Measurements from ENCODE around the gene CTDSPL. TPM values are rescaled to one million over a fixed set of nuclear protein-coding genes. Genes with fewer than 3 reads are reported as not detected.

The CTDSPL gene
- total and polyA plus RNA-seq, 10 of the 15 experiments (the other 5 are each of a cell fraction or from before 2014, with no cell fraction given) = 0.05 to 0.51 (median 0.18) TPM; not detected in 6

- TF ChIP-seq USF1 (IDR thresholded peaks at IDR 0.05; ENCODE audit: borderline replicate concordance, extremely low read length, insufficient read depth, low read depth, low read length) = no peak
- TF ChIP-seq ASH2L (IDR thresholded peaks at IDR 0.05; ENCODE audit: borderline replicate concordance, low read depth) = no peak
- TF ChIP-seq, protein P1, sequence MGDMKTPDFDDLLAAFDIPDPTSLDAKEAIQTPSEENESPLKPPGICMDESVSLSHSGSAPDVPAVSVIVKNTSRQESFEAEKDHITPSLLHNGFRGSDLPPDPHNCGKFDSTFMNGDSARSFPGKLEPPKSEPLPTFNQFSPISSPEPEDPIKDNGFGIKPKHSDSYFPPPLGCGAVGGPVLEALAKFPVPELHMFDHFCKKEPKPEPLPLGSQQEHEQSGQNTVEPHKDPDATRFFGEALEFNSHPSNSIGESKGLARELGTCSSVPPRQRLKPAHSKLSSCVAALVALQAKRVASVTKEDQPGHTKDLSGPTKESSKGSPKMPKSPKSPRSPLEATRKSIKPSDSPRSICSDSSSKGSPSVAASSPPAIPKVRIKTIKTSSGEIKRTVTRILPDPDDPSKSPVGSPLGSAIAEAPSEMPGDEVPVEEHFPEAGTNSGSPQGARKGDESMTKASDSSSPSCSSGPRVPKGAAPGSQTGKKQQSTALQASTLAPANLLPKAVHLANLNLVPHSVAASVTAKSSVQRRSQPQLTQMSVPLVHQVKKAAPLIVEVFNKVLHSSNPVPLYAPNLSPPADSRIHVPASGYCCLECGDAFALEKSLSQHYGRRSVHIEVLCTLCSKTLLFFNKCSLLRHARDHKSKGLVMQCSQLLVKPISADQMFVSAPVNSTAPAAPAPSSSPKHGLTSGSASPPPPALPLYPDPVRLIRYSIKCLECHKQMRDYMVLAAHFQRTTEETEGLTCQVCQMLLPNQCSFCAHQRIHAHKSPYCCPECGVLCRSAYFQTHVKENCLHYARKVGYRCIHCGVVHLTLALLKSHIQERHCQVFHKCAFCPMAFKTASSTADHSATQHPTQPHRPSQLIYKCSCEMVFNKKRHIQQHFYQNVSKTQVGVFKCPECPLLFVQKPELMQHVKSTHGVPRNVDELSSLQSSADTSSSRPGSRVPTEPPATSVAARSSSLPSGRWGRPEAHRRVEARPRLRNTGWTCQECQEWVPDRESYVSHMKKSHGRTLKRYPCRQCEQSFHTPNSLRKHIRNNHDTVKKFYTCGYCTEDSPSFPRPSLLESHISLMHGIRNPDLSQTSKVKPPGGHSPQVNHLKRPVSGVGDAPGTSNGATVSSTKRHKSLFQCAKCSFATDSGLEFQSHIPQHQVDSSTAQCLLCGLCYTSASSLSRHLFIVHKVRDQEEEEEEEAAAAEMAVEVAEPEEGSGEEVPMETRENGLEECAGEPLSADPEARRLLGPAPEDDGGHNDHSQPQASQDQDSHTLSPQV (IDR thresholded peaks at IDR 0.05) = no peak
These were observed 46.2 kb downstream of the CTDSPL start (continued) for GRCh38 chr3:37907906-37908305.

- DNase-seq (ENCODE audit: low read depth, low spot score) (no peak), ATAC-seq (no peak), FAIRE-seq (peak; percentile 54)
- no peaks in the 10 kb centered on the region for H4K20me1 ChIP-seq (ENCODE audit: control insufficient read depth, insufficient read depth)
- H3K4me1 ChIP-seq (ENCODE audit: control insufficient read depth, insufficient read depth, low read length) = peaks cover 29% of the 10 kb centered on the region
- SMC1A ChIA-PET (ENCODE audit: uncharacterized antibody, unreplicated experiment) = interaction anchor here (1.0 to 2.7 kb wide), 2 partner anchors 10 to 23 kb away, joined by 3 to 6 read pairs; no protein-coding TSS in a partner anchor
- CTCF ChIA-PET = interaction anchor here (0.7 to 4.5 kb wide), 3 partner anchors 54 to 65 kb away, joined by 3 to 24 read pairs (median 11); no protein-coding TSS in a partner anchor
- POLR2A ChIA-PET = no interaction called here
- 58% methylated on average over 5 of the region's 5 CpGs for WGBS (ENCODE audit: insufficient coverage, insufficient replicate concordance, low lambda C conversion rate, missing lambda C conversion rate)
- H3K27ac ChIP-seq (ENCODE audit: control insufficient read depth, insufficient read depth) = no peak overlapping the region
- intact Hi-C loops (cut with micrococcal nuclease; ENCODE audit: unreplicated experiment) = loop anchor here (5.0 kb wide), 1 partner anchor 52 kb away; no protein-coding TSS in a partner anchor
- no peaks in the 10 kb centered on the region for H3K27me3 ChIP-seq (replicated peaks in 1 of 2; ENCODE audit: control insufficient read depth in 2 of 2, insufficient read depth in 2 of 2, low read length in 1 of 2)
- no peak overlapping the region for H3K9ac ChIP-seq (ENCODE audit: control insufficient read depth, insufficient read depth, low read length)
- RAD21 ChIA-PET (ENCODE audit: unreplicated experiment) = interaction anchor here (1.6 kb wide), 1 partner anchor 59 kb away, joined by 3 read pairs; no protein-coding TSS in a partner anchor
- H3K79me2 ChIP-seq (ENCODE audit: control insufficient read depth, insufficient read depth, low read length) = no peaks in the 10 kb centered on the region
- TF ChIP-seq GABPA (IDR thresholded peaks at IDR 0.05; ENCODE audit: low read depth) (no peak), ZZZ3 (IDR thresholded peaks at IDR 0.05; ENCODE audit: control insufficient read depth, insufficient read length, low read depth) (no peak), SREBF1 (IDR thresholded peaks at IDR 0.05; ENCODE audit: low read length) (no peak)
- BruUV-seq (replicated peaks) = no TSS peak
- H3K4me3 ChIP-seq = no peak overlapping the region
- no peaks in the 10 kb centered on the region; the same call in 2 of the 3 replicates for H3K9me3 ChIP-seq (replicated peaks; ENCODE audit: control insufficient read depth, insufficient read depth, low read length)
- H3K4me2 ChIP-seq (ENCODE audit: control insufficient read depth, insufficient read depth) = no peak overlapping the region
- H3K36me3 ChIP-seq (ENCODE audit: control insufficient read depth in 2 of 2, insufficient read depth in 2 of 2, low read length in 1 of 2) = no peaks in the 10 kb centered on the region
- in situ Hi-C loops (cut with MboI) = no loop called here
- H2AFZ ChIP-seq (ENCODE audit: control insufficient read depth, low read depth, low read length) = no peak overlapping the region
These were observed 47.6 kb downstream of the CTDSPL start for GRCh38 chr3:37909067-37909911.

Data from GM12878 (cell line).